ENCODE results near the gene SOS1. TPM values are rescaled to one million over a fixed set of nuclear protein-coding genes. Genes with fewer than 3 reads are reported as not detected.

The SOS1 gene
- total RNA-seq, 2 donors from 2014 or later, result 29.8 to 61.2 TPM

DNA sequence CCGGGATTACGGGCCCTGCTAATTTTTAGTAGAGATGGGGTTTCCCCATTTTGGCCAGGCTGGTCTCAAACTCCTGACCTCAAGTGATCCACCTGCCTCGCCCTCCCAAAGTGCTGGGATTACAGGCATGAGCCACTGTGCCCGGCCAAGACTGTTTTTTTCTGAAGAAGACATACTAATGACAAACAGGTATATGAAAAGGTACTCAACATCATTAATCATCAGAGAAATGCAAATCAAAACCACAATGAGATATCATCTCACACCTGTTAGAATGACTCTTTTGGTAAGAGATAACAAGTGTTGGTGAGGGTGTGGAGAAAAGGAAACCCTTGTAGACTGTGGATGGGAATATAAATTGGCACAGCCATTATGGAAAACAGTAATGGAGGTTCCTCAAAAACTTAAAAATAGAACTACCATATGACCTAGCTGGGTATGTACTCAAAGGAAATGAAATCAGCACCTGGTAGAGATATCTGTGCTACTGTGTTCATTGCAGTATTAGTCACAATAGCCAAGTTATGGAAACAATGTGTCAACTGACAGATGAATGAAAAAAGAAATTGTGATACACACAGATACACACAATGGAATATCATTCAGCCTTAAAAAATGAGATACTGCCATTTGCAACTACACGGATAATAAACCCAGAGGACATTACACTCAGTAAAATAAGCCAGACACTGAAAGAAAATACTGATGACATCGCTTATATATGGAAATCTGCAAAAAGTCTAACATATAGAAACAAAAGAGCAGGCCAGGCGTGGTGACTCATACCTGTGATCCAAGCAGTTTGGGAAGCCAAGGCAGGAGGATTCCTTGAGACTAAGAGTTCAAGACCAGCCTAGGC, 20.8 kb downstream of the SOS1 start:
- Histone ChIP-seq H3K27me3 (replicated peaks; ENCODE audit: insufficient read depth) (no peaks in the 10 kb centered on the region), H3K27ac (no peak overlapping the region), H3K9me3 (no peaks in the 10 kb centered on the region), H3K4me1 (ENCODE audit: control insufficient read depth in 1 of 2, low read depth in 2 of 2) (peaks cover 14 to 44% of the 10 kb centered on the region in 2 donors), H3K4me3 (no peak overlapping the region), H3K36me3 (no peaks in the 10 kb centered on the region)
- DNase-seq (ENCODE audit: low spot score) (no peak), ATAC-seq (ENCODE audit: insufficient number of reproducible peaks, low FRiP score, low read depth) (no peak)
- TF ChIP-seq, protein P1, sequence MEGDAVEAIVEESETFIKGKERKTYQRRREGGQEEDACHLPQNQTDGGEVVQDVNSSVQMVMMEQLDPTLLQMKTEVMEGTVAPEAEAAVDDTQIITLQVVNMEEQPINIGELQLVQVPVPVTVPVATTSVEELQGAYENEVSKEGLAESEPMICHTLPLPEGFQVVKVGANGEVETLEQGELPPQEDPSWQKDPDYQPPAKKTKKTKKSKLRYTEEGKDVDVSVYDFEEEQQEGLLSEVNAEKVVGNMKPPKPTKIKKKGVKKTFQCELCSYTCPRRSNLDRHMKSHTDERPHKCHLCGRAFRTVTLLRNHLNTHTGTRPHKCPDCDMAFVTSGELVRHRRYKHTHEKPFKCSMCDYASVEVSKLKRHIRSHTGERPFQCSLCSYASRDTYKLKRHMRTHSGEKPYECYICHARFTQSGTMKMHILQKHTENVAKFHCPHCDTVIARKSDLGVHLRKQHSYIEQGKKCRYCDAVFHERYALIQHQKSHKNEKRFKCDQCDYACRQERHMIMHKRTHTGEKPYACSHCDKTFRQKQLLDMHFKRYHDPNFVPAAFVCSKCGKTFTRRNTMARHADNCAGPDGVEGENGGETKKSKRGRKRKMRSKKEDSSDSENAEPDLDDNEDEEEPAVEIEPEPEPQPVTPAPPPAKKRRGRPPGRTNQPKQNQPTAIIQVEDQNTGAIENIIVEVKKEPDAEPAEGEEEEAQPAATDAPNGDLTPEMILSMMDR (IDR thresholded peaks at IDR 0.05), result no peak

DNA sequence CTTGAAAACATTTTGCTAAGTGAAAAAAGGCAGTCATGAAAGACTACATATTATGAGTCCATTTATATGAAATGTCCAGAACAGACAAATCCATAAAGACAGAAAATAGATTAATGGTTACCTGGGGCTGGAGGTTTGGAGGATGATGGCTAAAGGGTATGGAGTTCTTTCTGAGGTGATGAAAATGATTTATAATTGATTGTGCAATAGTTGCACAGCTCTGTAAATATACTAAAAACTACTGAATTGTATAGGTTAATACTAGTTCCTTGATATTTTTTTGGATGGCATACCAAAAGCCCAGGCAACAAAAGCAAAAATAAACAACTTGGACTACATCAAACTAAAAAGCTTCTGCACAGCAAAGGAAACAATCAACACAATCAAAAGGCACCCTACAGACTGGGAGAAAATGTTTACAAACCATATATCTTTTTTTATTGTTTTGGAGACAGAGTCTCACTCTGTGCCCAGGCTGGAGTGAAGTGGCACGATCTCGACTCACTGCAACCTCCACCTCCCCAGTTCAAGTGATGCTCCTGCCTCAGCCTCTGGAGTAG, 21.5 kb downstream of the SOS1 start:
- Histone ChIP-seq H3K27ac (no peak overlapping the region), H3K4me3 (no peak overlapping the region), H3K4me1 (ENCODE audit: control insufficient read depth in 1 of 2, low read depth in 2 of 2) (peaks cover 14 to 47% of the 10 kb centered on the region in 2 donors), H3K36me3 (no peaks in the 10 kb centered on the region), H3K9me3 (no peaks in the 10 kb centered on the region), H3K27me3 (replicated peaks; ENCODE audit: insufficient read depth) (no peaks in the 10 kb centered on the region)
- TF ChIP-seq, protein P1 (IDR thresholded peaks at IDR 0.05), result no peak
- DNase-seq (ENCODE audit: low spot score) (no peak), ATAC-seq (ENCODE audit: insufficient number of reproducible peaks, low FRiP score, low read depth) (no peak)

DNA sequence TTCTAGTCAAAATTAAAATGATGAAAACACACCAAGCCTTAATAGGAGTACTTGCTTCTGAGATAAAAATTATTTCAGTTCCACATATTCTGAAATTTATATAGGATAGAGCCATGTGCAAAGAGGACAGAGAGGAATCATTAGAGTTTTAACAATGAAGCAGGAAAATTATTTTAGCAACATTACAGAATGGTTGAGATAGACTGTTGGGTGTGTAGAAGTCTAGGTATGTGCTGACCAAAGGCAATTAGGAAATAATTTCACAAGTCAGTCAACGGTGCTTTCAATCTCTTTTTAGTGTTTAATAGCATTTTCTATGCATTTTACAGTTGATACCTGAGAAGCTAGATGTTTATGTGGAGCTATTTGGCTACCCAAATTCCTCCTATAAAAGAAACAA, 25.2 kb downstream of the SOS1 start:
- Histone ChIP-seq H3K27ac (no peak overlapping the region), H3K4me1 (ENCODE audit: control insufficient read depth in 1 of 2, low read depth in 2 of 2) (peaks cover 10 to 54% of the 10 kb centered on the region in 2 donors), H3K4me3 (no peak overlapping the region), H3K36me3 (no peaks in the 10 kb centered on the region), H3K27me3 (replicated peaks; ENCODE audit: insufficient read depth) (no peaks in the 10 kb centered on the region), H3K9me3 (no peaks in the 10 kb centered on the region)
- DNase-seq (ENCODE audit: low spot score) (no peak), ATAC-seq (ENCODE audit: insufficient number of reproducible peaks, low FRiP score, low read depth) (no peak)
- TF ChIP-seq, protein P1 (IDR thresholded peaks at IDR 0.05), result no peak

DNA sequence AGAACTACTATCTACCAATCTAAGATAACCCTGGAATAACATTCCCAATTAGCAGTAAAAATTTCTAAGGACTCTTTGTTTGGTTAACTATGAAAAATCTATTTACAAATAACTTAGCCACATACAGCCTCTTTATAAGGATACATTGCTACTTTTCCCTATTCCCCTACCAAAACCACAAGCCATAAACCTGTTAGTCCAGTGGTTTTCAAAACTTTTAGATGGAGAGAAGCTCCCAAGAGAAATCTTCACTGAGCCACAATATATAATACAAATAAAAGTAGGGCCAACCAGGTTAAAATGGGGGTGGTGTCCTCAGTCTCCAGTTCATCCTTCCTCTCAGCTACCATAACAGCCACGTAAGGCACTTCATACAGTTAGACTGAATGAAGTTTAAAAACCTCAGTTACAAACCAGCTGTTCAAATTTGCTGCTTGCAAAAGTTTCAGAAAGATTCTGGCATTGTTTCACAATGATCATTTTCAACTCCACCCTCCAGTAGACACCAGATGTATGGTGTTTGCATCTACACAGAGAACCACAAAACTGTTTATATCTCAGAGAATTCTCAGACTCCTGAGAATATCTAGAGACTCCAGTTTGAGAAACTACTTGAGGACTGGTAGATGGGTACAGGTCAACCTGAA, 26.0 kb downstream of the SOS1 start:
- H3K27ac ChIP-seq, result no peak overlapping the region
- TF ChIP-seq, protein P1 (IDR thresholded peaks at IDR 0.05), result no peak
- no peaks in the 10 kb centered on the region for H3K27me3 ChIP-seq (replicated peaks; ENCODE audit: insufficient read depth)
- no peak overlapping the region for H3K4me3 ChIP-seq
- peaks cover 10 to 47% of the 10 kb centered on the region in 2 donors for H3K4me1 ChIP-seq (ENCODE audit: control insufficient read depth in 1 of 2, low read depth in 2 of 2)
- no peaks in the 10 kb centered on the region for H3K36me3 ChIP-seq
- no peaks in the 10 kb centered on the region for H3K9me3 ChIP-seq
- DNase-seq (ENCODE audit: low spot score) (no peak), ATAC-seq (ENCODE audit: insufficient number of reproducible peaks, low FRiP score, low read depth) (no peak)

DNA sequence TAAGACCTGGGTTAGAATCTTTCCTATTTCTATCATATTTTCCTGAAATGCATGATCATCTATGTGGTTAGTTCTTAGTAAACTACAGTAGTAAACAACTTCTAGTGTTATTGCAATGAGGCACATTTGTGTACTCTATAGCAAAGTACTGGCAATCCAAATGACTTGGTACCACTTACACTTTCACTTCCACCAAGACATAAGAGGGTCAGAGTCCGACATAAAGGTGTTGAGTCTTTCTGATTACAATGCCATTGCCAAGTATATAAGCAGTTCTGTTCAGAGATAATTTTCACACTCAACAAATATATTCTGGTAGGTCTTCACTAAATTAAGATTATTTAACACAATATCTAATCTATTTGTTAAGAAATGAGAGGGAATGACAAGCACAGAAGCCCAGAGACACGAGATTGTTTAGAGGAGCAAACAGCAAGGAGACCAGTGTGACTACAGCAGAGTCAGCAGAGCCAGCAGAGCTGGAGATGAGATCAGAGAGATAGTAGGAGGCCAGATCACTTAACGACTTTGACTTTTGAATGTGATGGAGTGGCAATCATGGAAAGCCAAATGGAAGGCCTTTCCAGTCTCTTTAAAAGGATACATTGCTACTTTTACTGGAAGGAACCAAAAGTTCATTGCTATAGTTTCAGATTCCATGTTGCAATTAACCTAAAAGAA, 27.5 kb downstream of the SOS1 start:
- no peak overlapping the region for H3K4me3 ChIP-seq
- H3K27me3 ChIP-seq (replicated peaks; ENCODE audit: insufficient read depth), result no peaks in the 10 kb centered on the region
- no peak for DNase-seq (ENCODE audit: low spot score)
- no peak overlapping the region for H3K27ac ChIP-seq
- H3K4me1 ChIP-seq (ENCODE audit: control insufficient read depth in 1 of 2, low read depth in 2 of 2), result peaks cover 8 to 40% of the 10 kb centered on the region in 2 donors
- ATAC-seq (ENCODE audit: insufficient number of reproducible peaks, low FRiP score, low read depth), result no peak
- TF ChIP-seq, protein P1 (IDR thresholded peaks at IDR 0.05), result no peak
- H3K36me3 ChIP-seq, result no peaks in the 10 kb centered on the region
- H3K9me3 ChIP-seq, result no peaks in the 10 kb centered on the region

All from thoracic aorta (tissue), 2 donors.